SK-N-SH (cell line): ENCODE results near the gene MTF1. TPM values are rescaled to one million over a fixed set of nuclear protein-coding genes. Genes with fewer than 3 reads are reported as not detected.
A peak's percentile ranks its signal among the peaks of the same experiment; 100 is the strongest.

Experiments
- CTCF ChIA-PET: fragments of 300-600, 350-600 bp; formaldehyde crosslinking; extraction: SDS; loops from one replicate; lab custom pipeline; 2021; lab: Yijun Ruan, JAX
- POLR2A ChIA-PET: fragments of 350-600 bp; sonication (Branson Sonifier 250); formaldehyde crosslinking; extraction: SDS; loops from one replicate; lab custom pipeline; 2020; ENCODE audit warnings: antibody characterized with exemption, inconsistent platforms; lab: Yijun Ruan, JAX
- DNase-seq: peaks from one replicate; pipeline ENCODE4 v3.0.0; 2012
- H2AFZ ChIP-seq: fragments of 200-600 bp; sonication (generic); 2 replicates; pipeline ENCODE4 v1.8.1; 2016; ENCODE audit warnings: antibody characterized with exemption, mild to moderate bottlenecking, low read depth
- H3F3A ChIP-seq: fragments of 200-600 bp; sonication (generic); replicated peaks from 2 replicates; pipeline ENCODE3; 2016; ENCODE audit warnings: antibody characterized with exemption, mild to moderate bottlenecking; ENCODE audit not compliant: insufficient read depth
- H3K27ac ChIP-seq, 2 experiments: fragments of 200-500 bp in 1 of 2; fragments of 200-600 bp in 1 of 2; sonication (Bioruptor generic) in 1 of 2; sonication (generic), shearing (Covaris generic) in 1 of 2; 2 replicates each; pipeline versions ENCODE4 v1.5.1 to v1.6.1; 2014 to 2016; ENCODE audit warnings: low read depth in 2 of 2, inconsistent platforms in 1 of 2, low read length in 1 of 2, mild to moderate bottlenecking in 1 of 2, mixed read lengths in 1 of 2
- H3K27me3 ChIP-seq: fragments of 200-600 bp; sonication (generic), shearing (Covaris generic); 2 replicates; pipeline ENCODE4 v1.6.1; 2016; ENCODE audit warnings: mixed run types; ENCODE audit not compliant: insufficient read depth
- H3K36me3 ChIP-seq, 2 experiments: fragments of 200-500 bp in 1 of 2; fragments of 200-600 bp in 1 of 2; sonication (Bioruptor generic) in 1 of 2; sonication (generic) in 1 of 2; replicated peaks in 1 of 2; 2 replicates each; pipeline versions ENCODE3 to v1.5.1; 2014 to 2016; ENCODE audit warnings: low read length in 1 of 2, mild to moderate bottlenecking in 1 of 2; ENCODE audit not compliant: insufficient read depth in 2 of 2, control insufficient read depth in 1 of 2
- H3K4me1 ChIP-seq, 2 experiments: fragments of 200-500 bp in 1 of 2; fragments of 200-600 bp in 1 of 2; sonication (Bioruptor generic) in 1 of 2; sonication (generic), shearing (Covaris generic) in 1 of 2; 2 replicates each; pipeline versions ENCODE4 v1.5.1 to v1.6.1; 2014 to 2016; ENCODE audit warnings: low read depth in 1 of 2, low read length in 1 of 2, mixed run types in 1 of 2; ENCODE audit not compliant: insufficient read depth in 2 of 2, control insufficient read depth in 1 of 2
- H3K4me2 ChIP-seq: fragments of 200-600 bp; sonication (generic), shearing (Covaris generic); 2 replicates; pipeline ENCODE4 v1.6.1; 2017; ENCODE audit warnings: mixed run types
- H3K4me3 ChIP-seq, 2 experiments: fragments of 200-500 bp in 1 of 2; fragments of 200-600 bp in 1 of 2; sonication (Bioruptor generic) in 1 of 2; sonication (generic), shearing (Covaris generic) in 1 of 2; 2 replicates each; pipeline versions ENCODE4 v1.5.1 to v1.8.1; 2014 to 2016; ENCODE audit warnings: low read depth in 2 of 2, inconsistent platforms in 1 of 2, low read length in 1 of 2, mild to moderate bottlenecking in 1 of 2, mixed read lengths in 1 of 2, moderate library complexity in 1 of 2
- H3K79me2 ChIP-seq: fragments of 200-600 bp; sonication (generic); 2 replicates; pipeline ENCODE4 v1.8.1; 2017; ENCODE audit warnings: mild to moderate bottlenecking; ENCODE audit not compliant: insufficient read depth
- H3K9ac ChIP-seq: fragments of 200-600 bp; sonication (generic); 2 replicates; pipeline ENCODE4 v1.6.1; 2017; ENCODE audit warnings: mixed run types
- H3K9me2 ChIP-seq: fragments of 200-600 bp; sonication (generic); 2 replicates; pipeline ENCODE4 v1.6.1; 2017; ENCODE audit warnings: mixed run types
- H3K9me3 ChIP-seq: fragments of 200-600 bp; sonication (generic); 2 replicates; pipeline ENCODE4 v1.6.1; 2017; ENCODE audit warnings: mixed run types, mild to moderate bottlenecking, moderate library complexity
- H4K20me1 ChIP-seq: fragments of 200-600 bp; sonication (generic); 2 replicates; pipeline ENCODE4 v1.6.1; 2017; ENCODE audit warnings: mild to moderate bottlenecking, mixed run types; ENCODE audit not compliant: insufficient read depth
- CHD2 ChIP-seq: fragments of 150-350 bp; IDR thresholded peaks from 2 replicates; pipeline ENCODE4 v1.6.1; 2018; ENCODE audit warnings: low read length; ENCODE audit not compliant: partially characterized antibody
- ELF1 ChIP-seq: IDR thresholded peaks from 2 replicates; pipeline ENCODE4 v1.4.0; 2012
- EP300 ChIP-seq, 2 experiments: IDR thresholded peaks; 2 replicates each; pipeline versions ENCODE4 v1.4.0 to v1.6.1; 2012; ENCODE audit warnings: borderline replicate concordance in 1 of 2, low read depth in 1 of 2, low read length in 1 of 2
- FOSL2 ChIP-seq: IDR thresholded peaks from 2 replicates; pipeline ENCODE4 v1.4.0; 2012; ENCODE audit warnings: low read depth, mild to moderate bottlenecking, moderate library complexity, borderline replicate concordance
- FOXJ3 ChIP-seq: sonication (generic); formaldehyde crosslinking; IDR thresholded peaks from 2 replicates; pipeline ENCODE4 v1.5.1; 2020; ENCODE audit warnings: mild to moderate bottlenecking, missing genetic modification reagents
- FOXM1 ChIP-seq: IDR thresholded peaks from 2 replicates; pipeline ENCODE4 v1.4.0; 2012; ENCODE audit warnings: low read depth, mild to moderate bottlenecking
- GATA2 ChIP-seq: sonication (generic); formaldehyde crosslinking; IDR thresholded peaks from 2 replicates; pipeline ENCODE4 v1.5.0; 2020; ENCODE audit warnings: mild to moderate bottlenecking, missing genetic modification reagents
- JUND ChIP-seq: IDR thresholded peaks from 2 replicates; pipeline ENCODE4 v1.4.0; 2012
- MEF2A ChIP-seq: IDR thresholded peaks from 2 replicates; pipeline ENCODE4 v1.4.0; 2012; ENCODE audit warnings: low read depth, borderline replicate concordance
- MXI1 ChIP-seq: IDR thresholded peaks from 2 replicates; pipeline ENCODE4 v1.6.1; 2012; ENCODE audit warnings: mild to moderate bottlenecking, low read depth, low read length, improper control_type of control experiment
- NFIC ChIP-seq: IDR thresholded peaks from 2 replicates; pipeline ENCODE4 v1.4.0; 2012; ENCODE audit warnings: borderline replicate concordance
- NRF1 ChIP-seq: IDR thresholded peaks from 2 replicates; pipeline ENCODE4 v1.6.1; 2012; ENCODE audit warnings: low read depth, mild to moderate bottlenecking, low read length
- POLR2AphosphoS5 ChIP-seq: IDR thresholded peaks from 2 replicates; pipeline ENCODE4 v1.6.1; 2012; ENCODE audit warnings: low read depth, low read length
- RAD21 ChIP-seq: IDR thresholded peaks from 2 replicates; pipeline ENCODE4 v1.6.1; 2012; ENCODE audit warnings: mild to moderate bottlenecking, low read length
- RFX5 ChIP-seq: IDR thresholded peaks from 2 replicates; pipeline ENCODE4 v1.6.1; 2012; ENCODE audit warnings: mild to moderate bottlenecking, improper control_type of control experiment, low read length
- RXRA ChIP-seq: IDR thresholded peaks from 2 replicates; pipeline ENCODE4 v1.4.0; 2012; ENCODE audit warnings: low read depth, mild to moderate bottlenecking, borderline replicate concordance
- TAF1 ChIP-seq: IDR thresholded peaks from 2 replicates; pipeline ENCODE4 v1.6.1; 2012; ENCODE audit warnings: low read depth, mild to moderate bottlenecking, low read length, moderate library complexity, borderline replicate concordance
- TCF12 ChIP-seq: IDR thresholded peaks from 2 replicates; pipeline ENCODE4 v1.4.0; 2012
- TEAD4 ChIP-seq: IDR thresholded peaks from 2 replicates; pipeline ENCODE4 v1.4.0; 2012; ENCODE audit warnings: mild to moderate bottlenecking, borderline replicate concordance; ENCODE audit not compliant: insufficient read depth
- YY1 ChIP-seq: IDR thresholded peaks from 2 replicates; pipeline ENCODE4 v1.4.0; 2012; ENCODE audit warnings: low read depth, mild to moderate bottlenecking
- WGBS: methylation state at CpG from one replicate; pipeline ENCODE4 v1.1.6; 2017; ENCODE audit warnings: low lambda C conversion rate; 5-methylcytosine and 5-hydroxymethylcytosine counted together
- polyA plus RNA-seq, 3 experiments: library from polyadenylated mRNA; depleted of rRNA; stranded (reverse); fragments of >200 nt; gene quantifications; 2 replicates each; pipeline ENCODE4 v1.2.3, GENCODE V29; 2012
- TF ChIP-seq, protein P1 (sequence below): fragments of 150-350 bp; IDR thresholded peaks from 2 replicates; pipeline ENCODE4 v1.6.1; 2016; ENCODE audit warnings: mild to moderate bottlenecking, low read depth, low read length
- TF ChIP-seq, protein P2 (sequence below): fragments of 150-350 bp; IDR thresholded peaks from 2 replicates; pipeline ENCODE4 v1.6.1; 2017; ENCODE audit warnings: antibody characterized with exemption, low read length, low read depth, borderline replicate concordance
- TF ChIP-seq, protein P3 (sequence below): IDR thresholded peaks from 2 replicates; pipeline ENCODE4 v1.4.0; 2012; ENCODE audit warnings: low read depth
- TF ChIP-seq, protein P4 (sequence below): IDR thresholded peaks from 2 replicates; pipeline ENCODE4 v1.6.1; 2012; ENCODE audit warnings: mild to moderate bottlenecking, low read depth, low read length, moderate library complexity
- TF ChIP-seq, protein P5 (sequence below): IDR thresholded peaks from 2 replicates; pipeline ENCODE4; 2012
- TF ChIP-seq, protein P6 (sequence below): IDR thresholded peaks from 2 replicates; pipeline ENCODE4 v1.4.0; 2012; ENCODE audit warnings: low read depth, borderline replicate concordance

MTF1 gene
- polyA plus RNA-seq, 1 of the 3 experiments (the other 2 are of a cell fraction): 5.0 TPM

DNA sequence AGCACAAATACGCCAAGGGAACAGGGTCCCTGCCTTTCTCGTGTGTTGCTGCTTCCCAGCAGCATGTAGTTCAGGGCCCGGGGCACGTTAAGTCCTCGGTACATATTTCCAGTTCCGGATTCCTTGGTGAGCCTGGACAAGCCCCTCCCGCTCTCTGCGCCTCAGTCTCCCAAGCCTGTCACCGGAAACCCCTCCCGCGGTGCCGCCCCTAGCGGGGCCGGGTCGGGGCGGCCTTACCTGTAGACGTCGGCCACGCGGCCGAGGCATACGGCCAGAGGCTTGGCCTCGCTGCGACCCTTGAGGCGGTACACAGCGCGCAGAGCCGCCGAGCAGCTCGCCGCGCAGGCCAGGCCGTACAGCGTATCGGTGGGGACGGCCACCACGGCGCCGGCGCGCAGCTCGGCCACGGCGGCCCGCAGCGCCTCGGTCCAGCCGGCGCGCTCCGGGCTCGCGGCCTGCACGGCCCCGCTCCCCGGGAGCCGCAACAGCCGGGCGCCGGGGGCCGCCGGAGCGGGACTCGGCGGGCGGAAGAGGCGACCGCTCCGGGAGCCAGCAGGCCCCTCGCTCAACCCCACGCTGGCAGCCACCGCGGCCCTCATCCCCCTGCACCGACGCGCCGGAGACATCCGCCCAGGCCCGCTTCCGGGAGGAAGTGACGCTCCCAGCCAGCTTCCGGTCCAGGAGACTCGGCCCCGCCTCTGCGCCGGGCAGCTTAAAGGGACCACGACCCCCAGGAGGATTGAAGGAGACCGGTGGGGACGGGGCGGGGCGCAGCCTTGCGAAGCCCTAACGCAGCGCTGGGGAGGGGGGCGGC lies 51.6 kb downstream of the MTF1 start, which contains the start of the genes C1orf122 and YRDC:
Gene C1orf122 (plus strand): TSS at position 236 of the 814 bp plus-strand sequence. CDS start 615 bp downstream, outside the sequence.
Gene YRDC (minus strand): TSS at position 654 of the 814 bp plus-strand sequence. CDS start 28 bp downstream, at position 626.
- Histone ChIP-seq H3K79me2 (peaks cover 51% of the 10 kb centered on the region), H3K9ac (peak within 1 kb of the TSS; percentile 89), H3K9me3 (no peaks in the 10 kb centered on the region), H3F3A (peaks cover 39% of the 10 kb centered on the region), H3K4me2 (peak within 1 kb of the TSS; percentile 99), H3K4me1 (peaks cover 15 to 29% of the 10 kb centered on the region in 2 experiments), H3K27me3 (no peaks in the 10 kb centered on the region), H3K9me2 (no peaks in the 10 kb centered on the region), H3K4me3 (peak within 1 kb of the TSS; percentile 91), H3K27ac (peak within 1 kb of the TSS; percentile 82 to 91), H3K36me3 (peaks cover 56 to 59% of the 10 kb centered on the region in 2 experiments), H4K20me1 (peaks cover 31% of the 10 kb centered on the region), H2AFZ (peak within 1 kb of the TSS; percentile 61)
- ChIA-PET POLR2A (interaction anchor here (0.7 to 3.5 kb wide), 11 partner anchors 10 to 140 kb away, joined by 3 to 29 read pairs (median 4); partner anchors contain the start of genes EPHA10, INPP5B, MANEAL and MTF1), CTCF (interaction anchor here (0.7 to 3.2 kb wide), 7 partner anchors 13 to 115 kb away, joined by 3 to 20 read pairs (median 3); partner anchors contain the start of genes EPHA10 and MTF1)
- WGBS: under 1% methylated on average over 30 of the region's 95 CpGs
- DNase-seq: peak; percentile 98
- TF ChIP-seq RAD21 (no peak), TAF1 (peak; percentile 77; the same call in 1 of the 2 replicates), CHD2 (peak; percentile 26), FOSL2 (no peak), MEF2A (no peak), ELF1 (peak; percentile 93), NFIC (peak; percentile 76), TEAD4 (no peak), YY1 (no peak), RXRA (no peak), MXI1 (peak; percentile 80), TCF12 (no peak), EP300 (IDR thresholded peaks at IDR 0.05; ENCODE audit: borderline replicate concordance in 1 of 2, low read depth in 1 of 2, low read length in 1 of 2) (no peak), FOXM1 (no peak), JUND (no peak), GATA2 (CRISPR knock-in tag) (no peak), POLR2AphosphoS5 (peak; percentile 54), FOXJ3 (no peak), RFX5 (no peak), NRF1 (no peak)
- TF ChIP-seq, protein P1, sequence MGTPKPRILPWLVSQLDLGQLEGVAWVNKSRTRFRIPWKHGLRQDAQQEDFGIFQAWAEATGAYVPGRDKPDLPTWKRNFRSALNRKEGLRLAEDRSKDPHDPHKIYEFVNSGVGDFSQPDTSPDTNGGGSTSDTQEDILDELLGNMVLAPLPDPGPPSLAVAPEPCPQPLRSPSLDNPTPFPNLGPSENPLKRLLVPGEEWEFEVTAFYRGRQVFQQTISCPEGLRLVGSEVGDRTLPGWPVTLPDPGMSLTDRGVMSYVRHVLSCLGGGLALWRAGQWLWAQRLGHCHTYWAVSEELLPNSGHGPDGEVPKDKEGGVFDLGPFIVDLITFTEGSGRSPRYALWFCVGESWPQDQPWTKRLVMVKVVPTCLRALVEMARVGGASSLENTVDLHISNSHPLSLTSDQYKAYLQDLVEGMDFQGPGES: no peak
- TF ChIP-seq, protein P2, sequence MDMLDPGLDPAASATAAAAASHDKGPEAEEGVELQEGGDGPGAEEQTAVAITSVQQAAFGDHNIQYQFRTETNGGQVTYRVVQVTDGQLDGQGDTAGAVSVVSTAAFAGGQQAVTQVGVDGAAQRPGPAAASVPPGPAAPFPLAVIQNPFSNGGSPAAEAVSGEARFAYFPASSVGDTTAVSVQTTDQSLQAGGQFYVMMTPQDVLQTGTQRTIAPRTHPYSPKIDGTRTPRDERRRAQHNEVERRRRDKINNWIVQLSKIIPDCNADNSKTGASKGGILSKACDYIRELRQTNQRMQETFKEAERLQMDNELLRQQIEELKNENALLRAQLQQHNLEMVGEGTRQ: no peak
- TF ChIP-seq, protein P3, sequence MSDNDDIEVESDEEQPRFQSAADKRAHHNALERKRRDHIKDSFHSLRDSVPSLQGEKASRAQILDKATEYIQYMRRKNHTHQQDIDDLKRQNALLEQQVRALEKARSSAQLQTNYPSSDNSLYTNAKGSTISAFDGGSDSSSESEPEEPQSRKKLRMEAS: peak; percentile 66
- TF ChIP-seq, protein P4, sequence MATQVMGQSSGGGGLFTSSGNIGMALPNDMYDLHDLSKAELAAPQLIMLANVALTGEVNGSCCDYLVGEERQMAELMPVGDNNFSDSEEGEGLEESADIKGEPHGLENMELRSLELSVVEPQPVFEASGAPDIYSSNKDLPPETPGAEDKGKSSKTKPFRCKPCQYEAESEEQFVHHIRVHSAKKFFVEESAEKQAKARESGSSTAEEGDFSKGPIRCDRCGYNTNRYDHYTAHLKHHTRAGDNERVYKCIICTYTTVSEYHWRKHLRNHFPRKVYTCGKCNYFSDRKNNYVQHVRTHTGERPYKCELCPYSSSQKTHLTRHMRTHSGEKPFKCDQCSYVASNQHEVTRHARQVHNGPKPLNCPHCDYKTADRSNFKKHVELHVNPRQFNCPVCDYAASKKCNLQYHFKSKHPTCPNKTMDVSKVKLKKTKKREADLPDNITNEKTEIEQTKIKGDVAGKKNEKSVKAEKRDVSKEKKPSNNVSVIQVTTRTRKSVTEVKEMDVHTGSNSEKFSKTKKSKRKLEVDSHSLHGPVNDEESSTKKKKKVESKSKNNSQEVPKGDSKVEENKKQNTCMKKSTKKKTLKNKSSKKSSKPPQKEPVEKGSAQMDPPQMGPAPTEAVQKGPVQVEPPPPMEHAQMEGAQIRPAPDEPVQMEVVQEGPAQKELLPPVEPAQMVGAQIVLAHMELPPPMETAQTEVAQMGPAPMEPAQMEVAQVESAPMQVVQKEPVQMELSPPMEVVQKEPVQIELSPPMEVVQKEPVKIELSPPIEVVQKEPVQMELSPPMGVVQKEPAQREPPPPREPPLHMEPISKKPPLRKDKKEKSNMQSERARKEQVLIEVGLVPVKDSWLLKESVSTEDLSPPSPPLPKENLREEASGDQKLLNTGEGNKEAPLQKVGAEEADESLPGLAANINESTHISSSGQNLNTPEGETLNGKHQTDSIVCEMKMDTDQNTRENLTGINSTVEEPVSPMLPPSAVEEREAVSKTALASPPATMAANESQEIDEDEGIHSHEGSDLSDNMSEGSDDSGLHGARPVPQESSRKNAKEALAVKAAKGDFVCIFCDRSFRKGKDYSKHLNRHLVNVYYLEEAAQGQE: no peak
- TF ChIP-seq, protein P5, sequence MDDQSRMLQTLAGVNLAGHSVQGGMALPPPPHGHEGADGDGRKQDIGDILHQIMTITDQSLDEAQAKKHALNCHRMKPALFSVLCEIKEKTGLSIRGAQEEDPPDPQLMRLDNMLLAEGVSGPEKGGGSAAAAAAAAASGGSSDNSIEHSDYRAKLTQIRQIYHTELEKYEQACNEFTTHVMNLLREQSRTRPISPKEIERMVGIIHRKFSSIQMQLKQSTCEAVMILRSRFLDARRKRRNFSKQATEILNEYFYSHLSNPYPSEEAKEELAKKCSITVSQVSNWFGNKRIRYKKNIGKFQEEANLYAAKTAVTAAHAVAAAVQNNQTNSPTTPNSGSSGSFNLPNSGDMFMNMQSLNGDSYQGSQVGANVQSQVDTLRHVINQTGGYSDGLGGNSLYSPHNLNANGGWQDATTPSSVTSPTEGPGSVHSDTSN: no peak
- TF ChIP-seq, protein P6, sequence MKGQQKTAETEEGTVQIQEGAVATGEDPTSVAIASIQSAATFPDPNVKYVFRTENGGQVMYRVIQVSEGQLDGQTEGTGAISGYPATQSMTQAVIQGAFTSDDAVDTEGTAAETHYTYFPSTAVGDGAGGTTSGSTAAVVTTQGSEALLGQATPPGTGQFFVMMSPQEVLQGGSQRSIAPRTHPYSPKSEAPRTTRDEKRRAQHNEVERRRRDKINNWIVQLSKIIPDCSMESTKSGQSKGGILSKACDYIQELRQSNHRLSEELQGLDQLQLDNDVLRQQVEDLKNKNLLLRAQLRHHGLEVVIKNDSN: no peak
